Astrocyte (in vitro differentiated cells and primary cell): ENCODE measurements around the gene NFAT5. TPM values are rescaled to one million over a fixed set of nuclear protein-coding genes. Genes with fewer than 3 reads are reported as not detected.
"Not testable (repeated sequence)": the region's sequence is repeated elsewhere in the genome, so short reads cannot be mapped to it uniquely, and the experiment has no call there.

Experiments used
- DNase-seq: peaks from one replicate; pipeline ENCODE4 v3.0.0-alpha.2; 2010; ENCODE audit warnings: low read depth
- FAIRE-seq: peaks from 2 replicates; lab custom pipeline; 2011; peaks lifted over from hg19 to GRCh38; lab: Jason Lieb, UNC
- H2AFZ ChIP-seq: 2 replicates; pipeline ENCODE4 v1.6.0; 2012; ENCODE audit warnings: low read depth, low read length, inconsistent platforms
- H3K27ac ChIP-seq: 2 replicates; pipeline ENCODE4 v1.5.1; 2011; ENCODE audit warnings: low read depth, low read length, inconsistent platforms
- H3K27me3 ChIP-seq: 2 replicates; pipeline ENCODE4 v1.6.0; 2011; ENCODE audit warnings: low read length, inconsistent platforms; ENCODE audit not compliant: insufficient read depth
- H3K36me3 ChIP-seq: 2 replicates; pipeline ENCODE4 v1.5.1; 2011; ENCODE audit warnings: low read length, inconsistent platforms; ENCODE audit not compliant: insufficient read depth
- H3K4me1 ChIP-seq: 2 replicates; pipeline ENCODE4 v1.5.1; 2011; ENCODE audit warnings: low read length, inconsistent platforms; ENCODE audit not compliant: insufficient read depth
- H3K4me2 ChIP-seq: 2 replicates; pipeline ENCODE4 v1.6.0; 2012; ENCODE audit warnings: low read length, inconsistent platforms
- H3K4me3 ChIP-seq: 2 replicates; pipeline ENCODE4 v1.5.1; 2011; ENCODE audit warnings: low read depth, mild to moderate bottlenecking, low read length, inconsistent platforms; ENCODE audit not compliant: insufficient read depth
- H3K79me2 ChIP-seq: 2 replicates; pipeline ENCODE4 v1.6.0; 2012; ENCODE audit warnings: mild to moderate bottlenecking, low read length, inconsistent platforms; ENCODE audit not compliant: insufficient read depth
- H3K9ac ChIP-seq: 2 replicates; pipeline ENCODE4 v1.6.0; 2012; ENCODE audit warnings: mild to moderate bottlenecking, low read length, inconsistent platforms
- H3K9me3 ChIP-seq: 2 replicates; pipeline ENCODE4 v1.5.1; 2012; ENCODE audit warnings: low read depth, mild to moderate bottlenecking, low read length, inconsistent platforms; ENCODE audit not compliant: insufficient read depth
- H4K20me1 ChIP-seq: 2 replicates; pipeline ENCODE4 v1.6.0; 2012; ENCODE audit warnings: low read length, inconsistent platforms; ENCODE audit not compliant: insufficient read depth
- H3K27ac Mint-ChIP-seq: one replicate; pipeline ENCODE4 v1.8.0; 2021; ENCODE audit warnings: mild to moderate bottlenecking, mixed read lengths; ENCODE audit not compliant: unreplicated experiment
- H3K27me3 Mint-ChIP-seq: one replicate; pipeline ENCODE4 v1.8.0; 2021; ENCODE audit warnings: low read depth, mixed read lengths; ENCODE audit not compliant: unreplicated experiment
- H3K36me3 Mint-ChIP-seq: one replicate; pipeline ENCODE4 v1.8.0; 2021; ENCODE audit warnings: low read depth, mixed read lengths; ENCODE audit not compliant: unreplicated experiment
- H3K4me1 Mint-ChIP-seq: one replicate; pipeline ENCODE4 v1.8.0; 2021; ENCODE audit warnings: low read depth, mixed read lengths; ENCODE audit not compliant: unreplicated experiment
- H3K4me3 Mint-ChIP-seq: one replicate; pipeline ENCODE4 v1.8.0; 2021; ENCODE audit warnings: mild to moderate bottlenecking, moderate library complexity, mixed read lengths; ENCODE audit not compliant: unreplicated experiment
- H3K9me3 Mint-ChIP-seq: one replicate; pipeline ENCODE4 v1.8.0; 2021; ENCODE audit warnings: mild to moderate bottlenecking, mixed read lengths; ENCODE audit not compliant: unreplicated experiment
- CTCF ChIP-seq: IDR thresholded peaks from 2 replicates; pipeline ENCODE4 v1.5.1; 2011; ENCODE audit warnings: low read depth, mild to moderate bottlenecking, inconsistent platforms, low read length, moderate library complexity; ENCODE audit not compliant: insufficient read depth
- EZH2 ChIP-seq: IDR thresholded peaks from 2 replicates; pipeline ENCODE4 v1.6.1; 2012; ENCODE audit warnings: mild to moderate bottlenecking, low read length, inconsistent platforms; ENCODE audit not compliant: insufficient read depth
- total RNA-seq: library from RNA; stranded (reverse); gene quantifications from 2 replicates; pipeline ENCODE4 v1.2.1, GENCODE V29; 2021

The NFAT5 gene
- total RNA-seq, 1 donor from 2014 or later: 96.2 TPM

GRCh38 chr16:69568676-69569075 lies 2.9 kb downstream of the NFAT5 start:
- H3K4me3 ChIP-seq: no peak overlapping the region
- peak overlapping the region; percentile 100 for H3K4me3 Mint-ChIP-seq

DNA sequence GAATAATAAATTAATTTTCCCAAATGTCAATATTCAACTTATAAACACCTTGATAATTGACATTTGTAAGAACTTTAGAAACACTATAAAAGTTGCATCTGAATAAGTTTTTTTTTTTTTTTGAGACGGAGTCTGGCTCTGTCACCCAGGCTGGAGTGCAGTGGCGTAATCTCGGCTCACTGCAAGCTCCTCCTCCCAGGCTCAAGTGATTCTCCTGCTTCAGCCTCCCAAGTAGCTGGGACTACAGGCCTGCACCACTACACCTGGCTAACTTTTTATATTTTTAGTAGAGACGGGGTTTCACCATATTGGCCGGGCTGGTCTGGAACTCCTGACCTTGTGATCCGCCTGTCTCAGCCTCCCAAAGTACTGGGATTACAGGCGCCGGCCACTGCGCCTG lies 13.0 kb downstream of the NFAT5 start:
- H3K27me3 ChIP-seq, FAIRE-seq, H3K36me3 Mint-ChIP-seq, H3K4me3 Mint-ChIP-seq, DNase-seq, H3K9me3 Mint-ChIP-seq, H3K27ac ChIP-seq, H3K9me3 ChIP-seq, H2AFZ ChIP-seq, H3K4me1 ChIP-seq, H3K4me1 Mint-ChIP-seq, H3K36me3 ChIP-seq, H3K4me3 ChIP-seq, H3K27me3 Mint-ChIP-seq, H3K4me2 ChIP-seq, H3K27ac Mint-ChIP-seq, H3K9ac ChIP-seq: not testable (repeated sequence)
- H3K79me2 ChIP-seq: peaks cover 100% of the 10 kb centered on the region
- H4K20me1 ChIP-seq: peaks cover 82% of the 10 kb centered on the region

More at GRCh38 chr16:69568676-69569075, 2.9 kb downstream of the NFAT5 start:
- H3K27ac ChIP-seq: no peak overlapping the region
- no peaks in the 10 kb centered on the region for H3K27me3 ChIP-seq
- H3K9me3 ChIP-seq: no peaks in the 10 kb centered on the region
- H3K36me3 ChIP-seq: peaks cover 7% of the 10 kb centered on the region
- Mint-ChIP-seq H3K9me3 (no peaks in the 10 kb centered on the region), H3K27ac (no peak overlapping the region), H3K4me1 (peaks cover 9% of the 10 kb centered on the region), H3K36me3 (peaks cover 1% of the 10 kb centered on the region), H3K27me3 (no peaks in the 10 kb centered on the region)
- H4K20me1 ChIP-seq: peaks cover 42% of the 10 kb centered on the region
- no peak overlapping the region for H2AFZ ChIP-seq
- H3K79me2 ChIP-seq: peaks cover 78% of the 10 kb centered on the region
- H3K9ac ChIP-seq: no peak overlapping the region
- DNase-seq (no peak), FAIRE-seq (no peak)
- peak overlapping the region; percentile 27 for H3K4me2 ChIP-seq
- TF ChIP-seq CTCF (no peak), EZH2 (no peak)
- peaks cover 23% of the 10 kb centered on the region for H3K4me1 ChIP-seq

DNA sequence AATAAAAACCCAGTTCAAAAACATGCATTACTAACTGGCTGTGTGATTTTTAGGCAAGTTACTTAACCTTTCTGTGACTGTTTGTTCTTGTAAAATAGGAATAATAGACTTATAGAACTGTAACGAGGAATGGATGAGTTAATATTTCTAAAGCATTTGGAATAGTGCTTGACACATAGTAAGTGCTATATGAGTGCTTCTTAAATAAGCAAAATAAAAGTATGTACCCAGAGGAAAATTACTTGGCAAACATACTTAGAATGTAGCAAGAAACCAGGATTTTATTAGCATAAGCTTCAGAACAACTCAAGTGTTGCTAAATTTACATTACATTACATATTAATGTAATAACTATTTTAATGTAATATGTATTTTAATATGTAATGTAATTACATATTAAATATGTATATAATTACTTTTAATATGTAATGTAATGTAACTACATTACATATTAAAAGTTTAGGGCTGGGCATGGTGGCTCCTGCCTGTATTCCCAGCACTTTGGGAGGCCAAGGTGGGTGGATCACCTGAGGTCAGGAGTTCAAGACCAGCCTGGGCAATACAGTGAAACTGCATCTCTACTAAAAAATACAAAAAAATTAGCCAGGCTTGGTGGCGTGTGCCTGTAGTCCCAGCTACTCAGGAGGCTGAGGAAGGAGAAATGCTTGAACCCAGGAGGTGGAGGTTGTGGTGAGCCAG lies 14.2 kb downstream of the NFAT5 start:
- TF ChIP-seq EZH2 (no peak), CTCF (no peak)
- Histone ChIP-seq H3K4me1 (no peaks in the 10 kb centered on the region), H3K36me3 (peaks cover 2% of the 10 kb centered on the region), H4K20me1 (peaks cover 82% of the 10 kb centered on the region), H3K27me3 (no peaks in the 10 kb centered on the region), H3K4me3 (no peak overlapping the region), H3K4me2 (no peak overlapping the region), H3K9ac (no peak overlapping the region), H3K79me2 (peaks cover 100% of the 10 kb centered on the region), H3K9me3 (no peaks in the 10 kb centered on the region), H3K27ac (no peak overlapping the region), H2AFZ (no peak overlapping the region)
- Mint-ChIP-seq H3K9me3 (no peaks in the 10 kb centered on the region), H3K4me1 (peaks cover 6% of the 10 kb centered on the region), H3K36me3 (peaks cover 5% of the 10 kb centered on the region), H3K27me3 (no peaks in the 10 kb centered on the region), H3K27ac (no peak overlapping the region), H3K4me3 (no peak overlapping the region)
- FAIRE-seq (no peak), DNase-seq (no peak)
